PFSK-1 (cell line): Measurements from ENCODE around the gene GPR173.

ENCODE experiments used
- POLR2AphosphoS5 ChIP-seq: IDR thresholded peaks from 2 replicates; pipeline ENCODE4 v1.6.1; 2012; ENCODE audit warnings: low read depth, mild to moderate bottlenecking, control low read depth, low read length, moderate library complexity
- REST ChIP-seq, 2 experiments: IDR thresholded peaks; 2 replicates each; pipeline versions ENCODE4 v1.6.1 to v1.8.0; 2011 to 2012; ENCODE audit warnings: low read depth in 2 of 2, low read length in 2 of 2, control low read depth in 1 of 2, inconsistent platforms in 1 of 2, mild to moderate bottlenecking in 1 of 2, moderate library complexity in 1 of 2; ENCODE audit not compliant: insufficient read depth in 1 of 2
- SIN3A ChIP-seq: IDR thresholded peaks from 2 replicates; pipeline ENCODE4 v1.6.1; 2012; ENCODE audit warnings: mild to moderate bottlenecking, low read length, moderate library complexity, borderline replicate concordance; ENCODE audit not compliant: insufficient read depth
- TAF1 ChIP-seq: IDR thresholded peaks from 2 replicates; pipeline ENCODE4 v1.6.1; 2012; ENCODE audit warnings: low read length, control low read depth, borderline replicate concordance; ENCODE audit not compliant: insufficient read depth

- no peak for TF ChIP-seq TAF1
- TF ChIP-seq POLR2AphosphoS5 = no peak
- TF ChIP-seq REST (IDR thresholded peaks at IDR 0.05; ENCODE audit: insufficient read depth in 1 of 2, low read depth in 2 of 2, low read length in 2 of 2) = no peak
- no peak for TF ChIP-seq SIN3A
Observed at GRCh38 chrX:53073115-53073586, 24.6 kb downstream of the GPR173 start.
